Measurements from ENCODE around the gene EOLA1.

DNA sequence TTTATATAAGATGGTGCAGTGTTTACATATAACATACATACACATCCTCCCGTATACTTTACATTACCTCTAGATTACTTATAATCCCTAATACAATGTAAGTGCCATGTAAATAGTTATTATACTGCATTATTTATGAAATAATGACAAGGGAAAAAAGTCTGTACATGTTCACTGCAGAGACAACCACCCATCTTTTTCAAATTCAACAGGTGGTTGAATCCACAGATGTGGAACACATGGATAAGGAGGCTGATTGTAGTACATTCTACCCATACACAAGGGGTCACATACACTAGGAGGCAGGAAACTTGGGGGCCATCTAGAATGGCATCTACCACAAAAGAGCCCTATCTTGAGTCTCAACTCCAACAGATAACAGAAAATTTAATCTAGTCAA lies 32.3 kb upstream of the EOLA1 start:
- TF ChIP-seq ETS1 (IDR thresholded peaks at IDR 0.05) (no peak), EZH2phosphoT487 (IDR thresholded peaks at IDR 0.05; ENCODE audit: unreplicated experiment) (no peak), CTCF (conservative IDR thresholded peaks at IDR 0.05; ENCODE audit: low read depth in 2 of 2) (no peak), EZH2 (IDR thresholded peaks at IDR 0.05; ENCODE audit: low read depth, unreplicated experiment) (no peak), POLR2AphosphoS5 (IDR thresholded peaks at IDR 0.05; ENCODE audit: low read depth) (no peak)

Data from GM23338 (cell line).